ENCODE data around the gene SRSF5. TPM values are rescaled to one million over a fixed set of nuclear protein-coding genes. Genes with fewer than 3 reads are reported as not detected.

Gene SRSF5
- total RNA-seq, 1 donor from 2014 or later: 664 TPM

DNA sequence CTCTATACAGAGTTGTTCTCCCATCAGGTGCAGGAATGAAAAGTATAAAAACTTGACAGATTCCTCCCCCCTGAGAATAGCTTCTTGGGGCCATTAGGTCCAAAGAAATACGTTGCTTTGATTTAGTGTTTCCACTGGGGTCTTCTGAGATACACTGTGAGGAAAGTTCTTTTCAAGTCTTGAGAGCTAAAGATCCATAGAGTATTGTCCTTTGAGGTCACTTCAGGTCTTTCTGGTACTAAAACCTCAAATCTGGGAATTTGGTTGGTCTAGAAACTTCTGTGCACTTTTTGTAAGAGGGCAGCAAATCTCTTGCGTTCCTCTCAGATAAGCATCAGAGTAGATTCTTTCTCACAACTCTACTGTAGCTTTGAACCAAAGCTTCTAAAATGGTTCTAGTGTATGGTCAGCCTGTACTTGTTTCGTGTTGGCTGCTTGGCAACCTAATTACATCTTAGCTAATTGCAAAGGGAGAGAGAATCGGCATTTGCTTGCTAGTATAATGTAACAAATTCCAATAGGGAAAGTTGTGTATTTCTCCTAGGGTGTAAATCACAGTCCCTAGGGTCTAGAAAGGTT, 10.0 kb downstream of the SRSF5 start:
- Histone ChIP-seq H2AFZ (replicated peaks) (no peak overlapping the region), H3K4me3 (no peak overlapping the region), H3K36me3 (peaks cover 23% of the 10 kb centered on the region), H3K4me1 (no peaks in the 10 kb centered on the region), H3K9me3 (ENCODE audit: low read depth) (no peaks in the 10 kb centered on the region), H3F3A (ENCODE audit: low read depth) (peaks cover 62% of the 10 kb centered on the region), H3K27ac (no peak overlapping the region), H3K79me2 (ENCODE audit: low read depth) (peaks cover 10% of the 10 kb centered on the region), H3K9ac (no peak overlapping the region), H4K20me1 (ENCODE audit: low read depth) (peaks cover 15% of the 10 kb centered on the region), H3K27me3 (no peaks in the 10 kb centered on the region), H3K4me2 (no peak overlapping the region)
- no peaks in the 10 kb centered on the region for H3K4me1 Mint-ChIP-seq
- no peak for DNase-seq (ENCODE audit: low spot score)
- TF ChIP-seq EZH2phosphoT487 (IDR thresholded peaks at IDR 0.05): no peak
- no peak for TF ChIP-seq EZH2 (IDR thresholded peaks at IDR 0.05)
- TF ChIP-seq, protein P1, sequence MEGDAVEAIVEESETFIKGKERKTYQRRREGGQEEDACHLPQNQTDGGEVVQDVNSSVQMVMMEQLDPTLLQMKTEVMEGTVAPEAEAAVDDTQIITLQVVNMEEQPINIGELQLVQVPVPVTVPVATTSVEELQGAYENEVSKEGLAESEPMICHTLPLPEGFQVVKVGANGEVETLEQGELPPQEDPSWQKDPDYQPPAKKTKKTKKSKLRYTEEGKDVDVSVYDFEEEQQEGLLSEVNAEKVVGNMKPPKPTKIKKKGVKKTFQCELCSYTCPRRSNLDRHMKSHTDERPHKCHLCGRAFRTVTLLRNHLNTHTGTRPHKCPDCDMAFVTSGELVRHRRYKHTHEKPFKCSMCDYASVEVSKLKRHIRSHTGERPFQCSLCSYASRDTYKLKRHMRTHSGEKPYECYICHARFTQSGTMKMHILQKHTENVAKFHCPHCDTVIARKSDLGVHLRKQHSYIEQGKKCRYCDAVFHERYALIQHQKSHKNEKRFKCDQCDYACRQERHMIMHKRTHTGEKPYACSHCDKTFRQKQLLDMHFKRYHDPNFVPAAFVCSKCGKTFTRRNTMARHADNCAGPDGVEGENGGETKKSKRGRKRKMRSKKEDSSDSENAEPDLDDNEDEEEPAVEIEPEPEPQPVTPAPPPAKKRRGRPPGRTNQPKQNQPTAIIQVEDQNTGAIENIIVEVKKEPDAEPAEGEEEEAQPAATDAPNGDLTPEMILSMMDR (IDR thresholded peaks at IDR 0.05): no peak
- no peak overlapping the region for H3K27ac Mint-ChIP-seq
- H3K9me3 Mint-ChIP-seq: no peaks in the 10 kb centered on the region
- peaks cover 2% of the 10 kb centered on the region for H3K27me3 Mint-ChIP-seq (ENCODE audit: insufficient read depth, low read depth)
- no peak overlapping the region for H3K4me3 Mint-ChIP-seq
- H3K36me3 Mint-ChIP-seq: peaks cover 42% of the 10 kb centered on the region

DNA sequence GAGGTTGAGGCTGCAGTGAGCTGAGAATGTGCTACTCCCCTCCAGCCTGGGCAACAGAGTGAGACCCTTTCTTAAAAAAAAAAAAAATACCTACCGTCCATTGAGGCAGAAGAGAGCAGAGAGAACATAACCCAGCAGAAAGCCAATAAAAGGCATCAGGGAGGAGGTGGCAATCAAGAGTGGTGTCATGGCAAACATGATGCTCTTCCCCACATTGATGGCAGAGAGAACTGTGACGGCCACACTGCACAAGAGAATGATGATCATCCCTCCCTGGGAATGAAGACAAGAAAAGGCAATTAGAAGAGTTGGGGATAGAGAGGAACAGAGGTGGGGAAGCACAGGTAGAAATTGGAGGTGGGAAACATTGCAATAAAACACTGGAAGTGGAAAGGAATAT, 12.1 kb downstream of the SRSF5 start:
- Histone ChIP-seq H3K4me1 (no peaks in the 10 kb centered on the region), H4K20me1 (ENCODE audit: low read depth) (peaks cover 11% of the 10 kb centered on the region), H3K4me3 (no peak overlapping the region), H3K27ac (no peak overlapping the region), H3K9me3 (ENCODE audit: low read depth) (no peaks in the 10 kb centered on the region), H3F3A (ENCODE audit: low read depth) (peaks cover 42% of the 10 kb centered on the region), H3K4me2 (no peak overlapping the region), H3K27me3 (no peaks in the 10 kb centered on the region), H3K9ac (no peak overlapping the region), H3K79me2 (ENCODE audit: low read depth) (peaks cover 3% of the 10 kb centered on the region), H3K36me3 (peaks cover 16% of the 10 kb centered on the region), H2AFZ (replicated peaks) (no peak overlapping the region)
- Mint-ChIP-seq H3K4me1 (no peaks in the 10 kb centered on the region), H3K4me3 (no peak overlapping the region), H3K27ac (no peak overlapping the region), H3K36me3 (peaks cover 28% of the 10 kb centered on the region), H3K9me3 (no peaks in the 10 kb centered on the region), H3K27me3 (ENCODE audit: insufficient read depth, low read depth) (no peaks in the 10 kb centered on the region)
- no peak for TF ChIP-seq EZH2 (IDR thresholded peaks at IDR 0.05)
- no peak for TF ChIP-seq EZH2phosphoT487 (IDR thresholded peaks at IDR 0.05)
- TF ChIP-seq, protein P1 (IDR thresholded peaks at IDR 0.05): no peak
- no peak for DNase-seq (ENCODE audit: low spot score)

DNA sequence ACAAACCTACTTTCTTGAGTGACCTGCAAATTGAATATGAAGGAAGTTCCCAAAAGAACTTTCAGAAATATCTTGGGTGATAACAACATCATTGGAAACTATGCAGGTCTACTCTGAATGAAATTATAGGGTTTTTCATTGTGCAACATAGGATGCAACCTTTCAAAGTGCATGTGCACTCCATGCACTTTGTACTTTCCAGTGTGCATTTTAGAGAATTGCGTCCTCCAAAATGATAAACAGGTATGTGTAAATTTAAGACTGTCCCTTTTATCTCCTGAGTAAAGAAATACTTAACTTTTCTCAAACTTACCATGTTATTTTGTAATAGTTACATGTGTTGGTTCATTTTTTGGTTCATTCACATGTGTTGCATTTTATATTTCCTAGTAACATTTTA, 13.2 kb downstream of the SRSF5 start:
- peaks cover 10% of the 10 kb centered on the region for H4K20me1 ChIP-seq (ENCODE audit: low read depth)
- H2AFZ ChIP-seq (replicated peaks): no peak overlapping the region
- no peak overlapping the region for H3K4me2 ChIP-seq
- peaks cover 23% of the 10 kb centered on the region for H3K36me3 Mint-ChIP-seq
- peaks cover 13% of the 10 kb centered on the region for H3K36me3 ChIP-seq
- H3K27ac Mint-ChIP-seq: no peak overlapping the region
- no peaks in the 10 kb centered on the region for H3K9me3 Mint-ChIP-seq
- no peak overlapping the region for H3K27ac ChIP-seq
- H3K27me3 Mint-ChIP-seq (ENCODE audit: insufficient read depth, low read depth): no peaks in the 10 kb centered on the region
- peaks cover 36% of the 10 kb centered on the region for H3F3A ChIP-seq (ENCODE audit: low read depth)
- no peak overlapping the region for H3K9ac ChIP-seq
- no peaks in the 10 kb centered on the region for H3K27me3 ChIP-seq
- no peaks in the 10 kb centered on the region for H3K79me2 ChIP-seq (ENCODE audit: low read depth)
- H3K9me3 ChIP-seq (ENCODE audit: low read depth): no peaks in the 10 kb centered on the region
- no peak overlapping the region for H3K4me3 ChIP-seq
- H3K4me1 Mint-ChIP-seq: no peaks in the 10 kb centered on the region
- no peak for TF ChIP-seq EZH2 (IDR thresholded peaks at IDR 0.05)
- no peak for TF ChIP-seq EZH2phosphoT487 (IDR thresholded peaks at IDR 0.05)
- TF ChIP-seq, protein P1 (IDR thresholded peaks at IDR 0.05): no peak
- H3K4me1 ChIP-seq: no peaks in the 10 kb centered on the region
- no peak overlapping the region for H3K4me3 Mint-ChIP-seq
- DNase-seq (ENCODE audit: low spot score): no peak
